Right ventricle myocardium inferior (tissue), 1 donor: ENCODE results near the gene PREPL. TPM values are rescaled to one million over a fixed set of nuclear protein-coding genes. Genes with fewer than 3 reads are reported as not detected.
A peak's percentile ranks its signal among the peaks of the same experiment; 100 is the strongest.
"Not testable (repeated sequence)": the region's sequence is repeated elsewhere in the genome, so short reads cannot be mapped to it uniquely, and the experiment has no call there.

Experiments used
- ATAC-seq: fragments of 200-7000 bp; cut with Tn5 transposase; one replicate; pipeline ENCODE4 v1.9.1; 2020; ENCODE audit warnings: mild to moderate bottlenecking, moderate library complexity
- DNase-seq: peaks from one replicate; pipeline ENCODE4 v3.0.0; 2021; ENCODE audit errors: missing footprints
- intact Hi-C: fragments of 100-400 bp; cut with DNase I; formaldehyde crosslinking; loops from one replicate; pipeline ENCODE4 v1.11.0; 2022
- long read RNA-seq: library from polyadenylated mRNA; unstranded; transcript quantifications from one replicate; pipeline ENCODE4 v2.0.0, GENCODE V29; 2021
- total RNA-seq: library from RNA; stranded (reverse); fragmentation: NEBNext Ultra II Directional; extraction: Animal tissue kit (Norgen Biotek cat#: 25700); gene quantifications from one replicate; pipeline ENCODE4 v1.2.1, GENCODE V29; 2021
- donor health status: DM: no; HTN: yes; CAD: no; lungs with severe emphysema.

The PREPL gene
- 76.7 TPM for total RNA-seq
- long read RNA-seq, full-length matches to known transcripts, result 19 of 34 reads
- long read RNA-seq, partial matches to known transcripts, result 7 of 34 reads
- long read RNA-seq, other reads (novel, unspliced or antisense), result 8 of 34 reads

- DNase-seq (peak; percentile 99), ATAC-seq (peak; percentile 98)
- intact Hi-C loops, result loop anchor here (5.0 to 10.0 kb wide), 3 partner anchors 34 to 277 kb away; partner anchors contain the start of gene PPM1B
Observed at GRCh38 chr2:44361330-44362206, at the start of gene PREPL, which contains the start of gene CAMKMT. TSS of gene PREPL (minus strand) at chr2:44361494. CDS start at chr2:44346342, 15,152 bp downstream. TSS of gene CAMKMT (plus strand) at chr2:44361947.

GRCh38 chr2:44398243-44398897, 37.1 kb upstream of the PREPL start:
- intact Hi-C loops, result no loop called here
- no peak for DNase-seq
- no peak for ATAC-seq

DNA sequence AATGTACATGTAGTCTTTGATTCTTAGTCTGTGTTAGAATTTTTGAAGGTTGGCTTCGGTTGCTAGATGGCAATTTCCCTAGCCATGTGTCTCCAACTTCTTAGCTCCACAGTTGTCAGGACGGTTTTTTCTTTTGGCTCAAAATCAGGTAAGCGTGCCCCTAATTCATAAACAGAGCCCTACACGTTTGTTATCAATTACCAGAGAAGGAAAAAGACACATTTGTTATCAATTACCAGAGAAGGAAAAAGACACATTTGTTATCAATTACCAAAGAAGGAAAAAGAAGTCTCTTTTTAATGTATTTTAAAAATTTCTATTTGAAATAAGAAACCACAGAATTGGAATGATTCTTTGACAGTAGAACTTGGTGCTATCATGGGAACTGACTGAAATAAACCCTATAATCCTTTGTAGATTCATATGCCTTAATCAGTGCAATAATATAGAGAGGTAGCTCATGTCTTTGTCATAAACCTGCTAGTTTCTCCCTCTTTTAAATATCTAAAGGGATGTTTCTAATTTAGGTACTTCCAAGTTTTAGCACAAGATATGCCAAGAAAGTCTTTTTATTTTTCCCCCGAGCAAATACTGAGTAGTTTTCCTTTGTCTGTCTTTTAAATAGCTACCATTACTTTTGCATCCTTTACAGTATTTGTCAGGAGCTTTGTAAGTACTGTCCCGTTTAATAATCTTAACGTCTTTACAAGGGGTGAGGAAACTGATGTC, 36.3 kb upstream of the PREPL start:
- ATAC-seq (no peak), DNase-seq (no peak)
- intact Hi-C loops, result no loop called here

- no peak for DNase-seq
- intact Hi-C loops, result loop anchor here (2.0 kb wide), 1 partner anchor 564 kb away; no protein-coding TSS in a partner anchor
Observed at GRCh38 chr2:44392338-44392943, 31.1 kb upstream of the PREPL start.

GRCh38 chr2:44389895-44390294, 28.6 kb upstream of the PREPL start:
- ATAC-seq, result no peak
- intact Hi-C loops, result no loop called here
- DNase-seq, result no peak

More at GRCh38 chr2:44392338-44392943, 31.1 kb upstream of the PREPL start:
- ATAC-seq, result no peak

- no peak for DNase-seq
- no peak for ATAC-seq
- intact Hi-C loops, result no loop called here
Observed at GRCh38 chr2:44388877-44389276, 27.6 kb upstream of the PREPL start.

- ATAC-seq, DNase-seq, intact Hi-C loops: not testable (repeated sequence)
Observed at GRCh38 chr2:44385226-44385625, 23.9 kb upstream of the PREPL start.

- intact Hi-C loops, result no loop called here
- no peak for DNase-seq
- ATAC-seq, result no peak
Observed at GRCh38 chr2:44377486-44377885, 16.2 kb upstream of the PREPL start.

- DNase-seq, result no peak
- intact Hi-C loops, result no loop called here
- ATAC-seq, result no peak
Observed at GRCh38 chr2:44372246-44372645, 11.0 kb upstream of the PREPL start.

GRCh38 chr2:44371445-44371844, 10.2 kb upstream of the PREPL start:
- no peak for DNase-seq
- no peak for ATAC-seq
- intact Hi-C loops, result no loop called here

GRCh38 chr2:44369392-44369791, 8.1 kb upstream of the PREPL start:
- DNase-seq (no peak), ATAC-seq (no peak)
- intact Hi-C loops, result loop anchor here (10.0 kb wide), 1 partner anchor 285 kb away; no protein-coding TSS in a partner anchor

- no peak for DNase-seq
- ATAC-seq, result no peak
- intact Hi-C loops, result loop anchor here (10.0 kb wide), 1 partner anchor 283 kb away; no protein-coding TSS in a partner anchor
Observed at GRCh38 chr2:44367591-44367990, 6.3 kb upstream of the PREPL start.

GRCh38 chr2:44364604-44365003, 3.3 kb upstream of the PREPL start:
- ATAC-seq, result no peak
- no peak for DNase-seq
- intact Hi-C loops, result loop anchor here (5.0 to 10.0 kb wide), 3 partner anchors 37 to 280 kb away; partner anchors contain the start of gene PPM1B

- peak; percentile 49 for ATAC-seq
- DNase-seq, result peak; percentile 60
- intact Hi-C loops, result loop anchor here (5.0 to 10.0 kb wide), 3 partner anchors 35 to 278 kb away; partner anchors contain the start of gene PPM1B
Observed at GRCh38 chr2:44362207-44363015, 1.1 kb upstream of the PREPL start.

GRCh38 chr2:44360749-44361329, 455 bp downstream of the PREPL start:
- ATAC-seq (peak; percentile 14), DNase-seq (no peak)
- intact Hi-C loops, result loop anchor here (5.0 to 10.0 kb wide), 3 partner anchors 34 to 276 kb away; partner anchors contain the start of gene PPM1B

DNA sequence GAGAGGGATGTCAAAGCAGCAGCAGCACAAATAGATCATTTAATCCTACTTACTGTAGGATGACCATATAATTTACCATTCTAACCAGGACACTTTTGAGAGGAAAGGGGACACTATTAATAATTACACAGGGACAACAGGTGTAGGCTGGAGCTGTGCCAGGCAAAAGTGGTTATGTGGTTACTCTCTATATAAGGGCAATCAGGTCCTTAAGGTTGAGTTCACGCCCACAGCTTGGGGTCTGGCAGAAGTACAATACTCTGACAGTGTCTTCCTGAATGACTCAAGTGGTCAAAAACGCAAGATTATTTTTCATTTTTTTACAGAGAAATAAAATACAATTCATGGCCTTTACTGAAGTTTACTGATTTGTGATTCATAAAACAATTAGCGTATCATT, 2.8 kb downstream of the PREPL start:
- DNase-seq, result no peak
- intact Hi-C loops, result no loop called here

GRCh38 chr2:44354761-44355160, 6.5 kb downstream of the PREPL start:
- ATAC-seq (no peak), DNase-seq (no peak)
- intact Hi-C loops, result no loop called here

More for the DNA sequence above, 2.8 kb downstream of the PREPL start:
- no peak for ATAC-seq
